HEK293 (cell line): Measurements from ENCODE around the gene TTC34.

Experiments used
- CTCF ChIA-PET: fragments of 350-600 bp; formaldehyde crosslinking; extraction: SDS; loops from one replicate; lab custom pipeline; 2021; ENCODE audit warnings: antibody characterized with exemption; lab: Yijun Ruan, JAX
- POLR2A ChIA-PET: fragments of 300-600 bp; formaldehyde crosslinking; extraction: SDS; loops from one replicate; lab custom pipeline; 2020; ENCODE audit warnings: antibody characterized with exemption, inconsistent platforms; lab: Yijun Ruan, JAX
- H3K27ac ChIP-seq: fragments of 200-500 bp; sonication (Bioruptor generic); 2 replicates; pipeline ENCODE4 v1.5.1; 2014; ENCODE audit warnings: low read depth, low read length, control low read depth, inconsistent platforms; ENCODE audit errors: extremely low read depth
- H3K36me3 ChIP-seq, 2 experiments: fragments of 200-500 bp in 1 of 2; sonication (Bioruptor generic) in 1 of 2; 1 replicate in 1 of 2; 2 replicates in 1 of 2; pipeline ENCODE4 v1.5.1; 2014 to 2017; ENCODE audit warnings: inconsistent platforms in 2 of 2, low read length in 2 of 2; ENCODE audit not compliant: control insufficient read depth in 2 of 2, insufficient read depth in 1 of 2
- H3K4me1 ChIP-seq: fragments of 200-500 bp; sonication (Bioruptor generic); 2 replicates; pipeline ENCODE4 v1.5.1; 2014; ENCODE audit warnings: mild to moderate bottlenecking, low read length, inconsistent platforms; ENCODE audit not compliant: control insufficient read depth, insufficient read depth
- H3K4me3 ChIP-seq: 2 replicates; pipeline ENCODE4 v1.5.1; 2011; ENCODE audit warnings: low read depth, mild to moderate bottlenecking, control low read depth, low read length, moderate library complexity
- H3K9me3 ChIP-seq: fragments of 200-500 bp; sonication (Bioruptor generic); 2 replicates; pipeline ENCODE4 v1.5.1; 2014; ENCODE audit warnings: low read depth, low read length, inconsistent platforms; ENCODE audit not compliant: control insufficient read depth, insufficient read depth
- YY2 ChIP-seq: fragments of 450-650 bp; formaldehyde crosslinking; IDR thresholded peaks from 2 replicates; pipeline ENCODE4 v1.5.1; 2016; ENCODE audit warnings: missing biosample characterization, missing genetic modification characterization
- ZBTB8A ChIP-seq: fragments of 450-650 bp; formaldehyde crosslinking; IDR thresholded peaks from 2 replicates; pipeline ENCODE4 v1.5.1; 2016; ENCODE audit warnings: missing biosample characterization, missing genetic modification characterization
- ZEB2 ChIP-seq: fragments of 450-650 bp; formaldehyde crosslinking; IDR thresholded peaks from 2 replicates; pipeline ENCODE4 v1.5.1; 2016; ENCODE audit warnings: missing biosample characterization, missing genetic modification characterization
- ZFHX2 ChIP-seq: fragments of 450-650 bp; formaldehyde crosslinking; conservative IDR thresholded peaks from 2 replicates; pipeline ENCODE4 v1.5.1; 2016; ENCODE audit warnings: missing biosample characterization, missing genetic modification characterization
- ZFP3 ChIP-seq: fragments of 450-650 bp; formaldehyde crosslinking; IDR thresholded peaks from 2 replicates; pipeline ENCODE4 v1.5.1; 2016; ENCODE audit warnings: low read depth, missing biosample characterization, missing genetic modification characterization
- ZNF133 ChIP-seq: fragments of 450-650 bp; formaldehyde crosslinking; IDR thresholded peaks from 2 replicates; pipeline ENCODE4 v1.5.1; 2016; ENCODE audit warnings: missing biosample characterization, missing genetic modification characterization
- ZNF404 ChIP-seq: fragments of 450-650 bp; formaldehyde crosslinking; IDR thresholded peaks from 2 replicates; pipeline ENCODE4 v1.5.1; 2017; ENCODE audit warnings: missing biosample characterization, missing genetic modification characterization
- ZNF48 ChIP-seq: fragments of 450-650 bp; formaldehyde crosslinking; IDR thresholded peaks from 2 replicates; pipeline ENCODE4 v1.5.1; 2016; ENCODE audit warnings: missing biosample characterization, missing genetic modification characterization
- ZNF548 ChIP-seq: fragments of 450-650 bp; formaldehyde crosslinking; IDR thresholded peaks from 2 replicates; pipeline ENCODE4 v1.5.1; 2016; ENCODE audit warnings: missing biosample characterization, missing genetic modification characterization
- TF ChIP-seq, protein P1 (sequence below): fragments of 450-650 bp; formaldehyde crosslinking; IDR thresholded peaks from 2 replicates; pipeline ENCODE4 v1.5.1; 2017; ENCODE audit warnings: missing biosample characterization, missing genetic modification characterization
- TF ChIP-seq, protein P2 (sequence below): fragments of 450-650 bp; formaldehyde crosslinking; IDR thresholded peaks from 2 replicates; pipeline ENCODE4 v1.5.1; 2016; ENCODE audit warnings: missing biosample characterization, missing genetic modification characterization
- TF ChIP-seq, protein P3 (sequence below): fragments of 450-650 bp; formaldehyde crosslinking; IDR thresholded peaks from 2 replicates; pipeline ENCODE4 v1.5.1; 2017; ENCODE audit warnings: missing biosample characterization, missing genetic modification characterization

TTC34 gene

DNA sequence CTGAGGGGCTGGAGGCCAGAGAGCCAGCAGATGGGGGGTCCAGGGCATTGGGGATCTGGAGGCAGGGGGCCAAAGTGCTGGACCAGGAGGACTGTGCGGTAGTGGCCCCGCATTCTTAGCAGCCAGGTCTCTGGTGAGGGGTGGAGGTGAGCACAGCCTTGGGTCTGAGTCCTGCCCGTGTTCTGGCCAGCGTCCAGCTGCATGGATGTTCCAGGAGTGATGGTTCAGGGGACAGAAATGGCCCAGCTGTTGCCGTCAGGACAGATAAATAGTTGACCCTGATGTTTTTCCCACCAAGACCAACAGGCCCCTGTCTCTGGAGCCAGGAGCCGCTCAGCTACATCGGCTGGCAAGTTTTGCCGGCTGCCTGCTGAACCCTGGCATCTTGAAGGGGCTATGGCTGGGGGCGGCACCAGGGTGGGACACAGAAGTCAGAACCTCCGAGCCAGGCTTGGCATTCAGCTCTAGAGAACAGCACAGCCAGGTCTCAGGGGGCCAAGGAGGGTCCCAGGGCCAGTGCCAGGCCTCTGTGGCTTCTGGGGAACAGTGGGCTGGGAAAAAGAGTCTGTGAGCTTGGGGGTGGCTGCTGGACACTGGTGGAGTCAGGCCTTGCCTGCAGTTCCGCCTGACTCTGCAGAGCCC lies 19.4 kb upstream of the TTC34 start (continued):
- TF ChIP-seq, protein P1, sequence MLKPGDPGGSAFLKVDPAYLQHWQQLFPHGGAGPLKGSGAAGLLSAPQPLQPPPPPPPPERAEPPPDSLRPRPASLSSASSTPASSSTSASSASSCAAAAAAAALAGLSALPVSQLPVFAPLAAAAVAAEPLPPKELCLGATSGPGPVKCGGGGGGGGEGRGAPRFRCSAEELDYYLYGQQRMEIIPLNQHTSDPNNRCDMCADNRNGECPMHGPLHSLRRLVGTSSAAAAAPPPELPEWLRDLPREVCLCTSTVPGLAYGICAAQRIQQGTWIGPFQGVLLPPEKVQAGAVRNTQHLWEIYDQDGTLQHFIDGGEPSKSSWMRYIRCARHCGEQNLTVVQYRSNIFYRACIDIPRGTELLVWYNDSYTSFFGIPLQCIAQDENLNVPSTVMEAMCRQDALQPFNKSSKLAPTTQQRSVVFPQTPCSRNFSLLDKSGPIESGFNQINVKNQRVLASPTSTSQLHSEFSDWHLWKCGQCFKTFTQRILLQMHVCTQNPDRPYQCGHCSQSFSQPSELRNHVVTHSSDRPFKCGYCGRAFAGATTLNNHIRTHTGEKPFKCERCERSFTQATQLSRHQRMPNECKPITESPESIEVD (tag by site-specific recombination): no peak
- TF ChIP-seq, all 188 proteins: peak for 0

DNA sequence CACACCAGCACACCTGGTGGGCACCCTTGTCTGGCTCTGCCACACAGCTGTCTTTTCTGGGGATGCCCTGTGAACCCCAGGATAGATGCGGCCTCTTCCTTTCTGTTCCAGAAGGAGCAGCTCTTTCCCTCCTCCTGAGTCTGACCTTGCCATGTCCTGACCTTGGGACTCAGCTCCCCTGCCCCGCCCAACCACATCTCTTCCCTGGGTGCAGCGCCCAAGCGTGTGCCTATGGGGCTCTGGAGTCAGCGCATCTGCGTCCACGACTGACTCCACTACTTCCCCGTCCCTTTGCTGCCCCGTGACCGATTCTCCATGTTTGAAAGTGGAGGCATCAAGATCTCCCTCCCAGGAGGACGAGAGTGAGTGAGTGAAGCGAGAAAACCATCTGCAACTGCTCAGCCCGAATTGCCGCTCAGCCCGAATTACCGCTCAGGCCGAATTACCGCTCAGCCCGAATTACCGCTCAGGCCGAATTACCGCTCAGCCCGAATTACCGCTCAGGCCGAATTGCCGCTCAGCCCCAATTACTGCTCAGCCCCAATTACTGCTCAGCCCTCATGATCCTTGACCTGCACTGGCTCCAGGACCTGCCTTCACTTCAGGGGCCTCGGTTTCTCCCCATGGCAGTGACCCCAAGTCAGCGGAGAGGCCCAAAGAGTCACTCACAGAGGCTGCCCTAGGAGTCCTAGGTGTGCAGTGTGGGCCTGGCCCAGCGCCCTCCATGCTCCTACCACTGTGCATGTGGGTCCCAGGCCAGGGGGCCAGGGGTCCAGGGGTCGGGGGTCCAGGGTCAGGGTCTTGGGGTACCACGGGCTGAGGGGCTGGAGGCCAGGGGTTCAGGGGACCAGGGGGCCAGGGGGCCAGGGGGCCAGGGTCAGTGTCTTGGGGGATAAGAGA lies 18.6 kb upstream of the TTC34 start:
- POLR2A ChIA-PET: no interaction called here
- Histone ChIP-seq H3K36me3 (no peaks in the 10 kb centered on the region), H3K27ac (no peak overlapping the region), H3K4me1 (no peaks in the 10 kb centered on the region), H3K4me3 (no peak overlapping the region)
- TF ChIP-seq ZNF48: no peak
- no peak for TF ChIP-seq ZNF548 (tag by site-specific recombination)
- TF ChIP-seq ZFP3 (tag by site-specific recombination): no peak
- TF ChIP-seq YY2 (tag by site-specific recombination): no peak
- TF ChIP-seq, protein P2, sequence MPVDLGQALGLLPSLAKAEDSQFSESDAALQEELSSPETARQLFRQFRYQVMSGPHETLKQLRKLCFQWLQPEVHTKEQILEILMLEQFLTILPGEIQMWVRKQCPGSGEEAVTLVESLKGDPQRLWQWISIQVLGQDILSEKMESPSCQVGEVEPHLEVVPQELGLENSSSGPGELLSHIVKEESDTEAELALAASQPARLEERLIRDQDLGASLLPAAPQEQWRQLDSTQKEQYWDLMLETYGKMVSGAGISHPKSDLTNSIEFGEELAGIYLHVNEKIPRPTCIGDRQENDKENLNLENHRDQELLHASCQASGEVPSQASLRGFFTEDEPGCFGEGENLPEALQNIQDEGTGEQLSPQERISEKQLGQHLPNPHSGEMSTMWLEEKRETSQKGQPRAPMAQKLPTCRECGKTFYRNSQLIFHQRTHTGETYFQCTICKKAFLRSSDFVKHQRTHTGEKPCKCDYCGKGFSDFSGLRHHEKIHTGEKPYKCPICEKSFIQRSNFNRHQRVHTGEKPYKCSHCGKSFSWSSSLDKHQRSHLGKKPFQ (tag by site-specific recombination): no peak
- peak; percentile 54 for TF ChIP-seq ZBTB8A (tag by site-specific recombination)
- TF ChIP-seq ZNF404 (tag by site-specific recombination): no peak
- TF ChIP-seq, all 188 proteins: peak for 1
- CTCF ChIA-PET: interaction anchor here (1.3 to 2.8 kb wide), 2 partner anchors 193 to 605 kb away, joined by 3 to 23 read pairs; no protein-coding TSS in a partner anchor
- no peaks in the 10 kb centered on the region for H3K9me3 ChIP-seq

DNA sequence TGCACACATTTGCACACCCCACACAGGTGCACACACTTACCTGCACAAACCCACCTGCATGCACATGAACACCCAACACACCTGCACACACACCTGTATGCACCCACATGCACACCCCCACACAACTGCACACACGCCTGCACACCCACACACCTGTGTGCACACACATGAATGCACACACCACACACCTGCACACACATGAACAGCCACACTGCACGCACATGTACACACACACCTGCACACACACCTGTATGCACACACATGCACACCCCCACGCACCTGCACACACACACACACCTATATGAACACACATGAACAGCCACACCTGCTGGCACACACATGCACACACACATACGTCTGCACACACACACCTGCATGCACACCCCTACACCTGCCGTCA lies 17.9 kb upstream of the TTC34 start:
- Histone ChIP-seq H3K27ac (no peak overlapping the region), H3K36me3 (no peaks in the 10 kb centered on the region), H3K4me1 (no peaks in the 10 kb centered on the region), H3K4me3 (no peak overlapping the region)
- TF ChIP-seq, protein P3, sequence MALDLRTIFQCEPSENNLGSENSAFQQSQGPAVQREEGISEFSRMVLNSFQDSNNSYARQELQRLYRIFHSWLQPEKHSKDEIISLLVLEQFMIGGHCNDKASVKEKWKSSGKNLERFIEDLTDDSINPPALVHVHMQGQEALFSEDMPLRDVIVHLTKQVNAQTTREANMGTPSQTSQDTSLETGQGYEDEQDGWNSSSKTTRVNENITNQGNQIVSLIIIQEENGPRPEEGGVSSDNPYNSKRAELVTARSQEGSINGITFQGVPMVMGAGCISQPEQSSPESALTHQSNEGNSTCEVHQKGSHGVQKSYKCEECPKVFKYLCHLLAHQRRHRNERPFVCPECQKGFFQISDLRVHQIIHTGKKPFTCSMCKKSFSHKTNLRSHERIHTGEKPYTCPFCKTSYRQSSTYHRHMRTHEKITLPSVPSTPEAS (tag by site-specific recombination): peak; percentile 96
- TF ChIP-seq ZEB2 (peak; percentile 60; the same call in 1 of the 2 replicates), ZFHX2 (tag by site-specific recombination) (0 out of 2 replicates have a peak, but pooled peaks have one; percentile 23), ZNF133 (tag by site-specific recombination) (no peak)
- TF ChIP-seq, all 188 proteins: peak for 3
- POLR2A ChIA-PET: no interaction called here
- CTCF ChIA-PET: no interaction called here
- no peaks in the 10 kb centered on the region for H3K9me3 ChIP-seq
